ENCODE data around the gene CAV3.

GRCh38 chr3:8776406-8776805 is 42.8 kb downstream of the CAV3 start:
- TF ChIP-seq CTCF (IDR thresholded peaks at IDR 0.05): no peak
- no peak for TF ChIP-seq POLR2A (IDR thresholded peaks at IDR 0.05)

All from lower leg skin (tissue), 3 donors.